Skeletal muscle tissue (tissue), 4 donors: Measurements from ENCODE around the gene SYTL3. TPM values are rescaled to one million over a fixed set of nuclear protein-coding genes. Genes with fewer than 3 reads are reported as not detected.
"Not testable (repeated sequence)": the region's sequence is repeated elsewhere in the genome, so short reads cannot be mapped to it uniquely, and the experiment has no call there.

ENCODE experiments used
- H3K27ac ChIP-seq: one replicate; pipeline ENCODE4 v1.7.0; 2013; ENCODE audit warnings: mild to moderate bottlenecking, low read depth, low read length, inconsistent platforms
- H3K27me3 ChIP-seq, 3 donors: one replicate each; pipeline ENCODE4 v1.7.0; 2013; ENCODE audit warnings: low read length in 3 of 3; ENCODE audit not compliant: control insufficient read depth in 3 of 3, insufficient read depth in 3 of 3
- H3K36me3 ChIP-seq, 3 donors: one replicate each; pipeline ENCODE4 v1.7.0; 2013; ENCODE audit warnings: low read length in 3 of 3; ENCODE audit not compliant: control insufficient read depth in 3 of 3, insufficient read depth in 3 of 3
- H3K4me1 ChIP-seq, 3 donors: one replicate each; pipeline ENCODE4 v1.7.0; 2013; ENCODE audit warnings: low read length in 3 of 3, mild to moderate bottlenecking in 3 of 3; ENCODE audit not compliant: control insufficient read depth in 3 of 3, insufficient read depth in 3 of 3
- H3K4me3 ChIP-seq, 3 donors: one replicate each; pipeline ENCODE4 v1.7.0; 2013; ENCODE audit warnings: low read length in 3 of 3
- H3K9ac ChIP-seq, 3 donors: one replicate each; pipeline ENCODE4 v1.7.0; 2013; ENCODE audit warnings: low read length in 3 of 3, mild to moderate bottlenecking in 3 of 3, moderate library complexity in 2 of 3, low read depth in 1 of 3
- H3K9me3 ChIP-seq, 3 donors: one replicate each; pipeline ENCODE4 v1.7.0; 2013; ENCODE audit warnings: low read length in 3 of 3; ENCODE audit not compliant: control insufficient read depth in 3 of 3
- total RNA-seq: library from RNA; depleted of rRNA; stranded (reverse); fragments of >200 nt; gene quantifications from one replicate; pipeline ENCODE4 v1.2.3, GENCODE V29; 2014
- donor health status: Osteomylitis.

The SYTL3 gene
- total RNA-seq, 1 donor from 2014 or later, result 5.7 TPM

DNA sequence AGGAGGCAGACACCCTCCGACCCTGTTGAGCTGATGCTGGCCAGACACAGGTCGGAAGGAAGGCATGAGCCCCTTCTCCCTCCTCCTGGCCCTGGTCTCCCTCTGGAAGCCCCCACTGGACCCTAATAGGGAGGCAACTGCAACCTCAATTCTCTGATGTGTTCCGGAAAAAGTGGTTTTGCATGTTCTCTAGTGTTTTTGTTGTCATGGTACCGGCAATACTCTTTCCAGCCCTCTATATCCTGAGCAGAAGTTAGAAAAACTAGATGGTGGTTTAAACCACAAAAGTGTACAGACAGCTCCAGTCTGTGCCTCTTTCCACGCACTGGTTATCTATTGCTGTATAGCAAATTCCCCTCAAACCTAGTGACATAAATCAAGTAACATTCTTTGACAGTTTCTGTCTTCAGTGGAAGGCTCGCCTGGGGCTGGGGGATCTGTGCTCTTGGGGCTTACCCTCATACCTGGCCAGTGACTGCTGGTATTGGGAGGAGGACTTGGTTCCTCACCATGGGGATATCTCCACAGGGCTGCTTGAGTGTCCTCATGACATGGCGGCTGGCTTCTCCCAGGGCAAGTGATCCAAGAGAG is 37.0 kb downstream of the SYTL3 start:
- Histone ChIP-seq H3K9ac (no peak overlapping the region), H3K4me1 (peaks cover 3 to 4% (median 3%) of the 10 kb centered on the region in 3 donors), H3K27ac (no peak overlapping the region), H3K27me3 (no peaks in the 10 kb centered on the region), H3K4me3 (no peak overlapping the region), H3K36me3 (peaks cover 0 to 5% (median 0%) of the 10 kb centered on the region in 3 donors), H3K9me3 (no peaks in the 10 kb centered on the region)

DNA sequence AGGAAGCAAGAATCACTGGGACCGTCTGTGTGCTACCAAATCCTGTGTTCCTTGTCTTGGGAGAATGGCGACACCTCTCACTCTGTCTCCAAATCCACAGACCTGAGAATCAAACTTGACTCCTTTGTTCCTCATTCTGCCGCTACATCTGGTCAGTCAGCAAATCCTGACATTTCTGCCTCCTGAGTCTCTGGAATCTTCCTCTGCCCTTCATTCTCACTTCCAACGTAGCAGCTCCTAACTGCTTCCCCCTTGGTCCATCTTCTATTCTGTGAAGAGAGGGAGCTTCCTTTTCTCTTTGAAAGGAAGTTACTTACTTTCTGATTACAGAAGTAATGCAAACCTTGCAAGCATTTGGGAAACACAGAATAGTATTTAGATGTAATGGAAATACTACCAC is 37.7 kb downstream of the SYTL3 start:
- no peak overlapping the region for H3K27ac ChIP-seq

DNA sequence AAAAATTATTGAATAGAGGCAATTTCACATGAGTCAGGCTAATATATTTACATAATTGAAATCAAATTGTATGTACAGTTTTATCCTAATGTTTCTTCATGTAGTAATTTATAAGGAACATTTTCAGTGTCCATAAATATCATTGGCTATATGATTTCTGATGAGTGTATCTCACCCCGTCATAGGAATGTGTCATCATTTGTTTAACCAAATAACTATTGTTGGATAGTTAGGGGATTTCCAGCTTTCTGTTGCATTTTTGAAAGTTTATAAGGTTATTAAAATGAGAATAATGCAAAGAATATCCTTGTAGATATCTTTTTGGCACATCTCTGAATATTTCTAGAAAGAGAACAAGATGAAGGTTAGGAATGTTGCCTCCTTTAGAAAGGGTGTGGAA is 39.0 kb downstream of the SYTL3 start:
- Histone ChIP-seq H3K4me1 (peaks cover 3 to 4% (median 3%) of the 10 kb centered on the region in 3 donors), H3K9me3 (no peaks in the 10 kb centered on the region), H3K27me3 (no peaks in the 10 kb centered on the region), H3K27ac (no peak overlapping the region), H3K36me3 (peaks cover 0 to 1% (median 0%) of the 10 kb centered on the region in 3 donors), H3K4me3 (no peak overlapping the region), H3K9ac (no peak overlapping the region)

More for the DNA sequence above, 37.7 kb downstream of the SYTL3 start:
- Histone ChIP-seq H3K27me3 (no peaks in the 10 kb centered on the region), H3K9ac (no peak overlapping the region), H3K36me3 (peaks cover 0 to 5% (median 0%) of the 10 kb centered on the region in 3 donors), H3K9me3 (no peaks in the 10 kb centered on the region), H3K4me3 (no peak overlapping the region), H3K4me1 (peaks cover 3 to 4% (median 3%) of the 10 kb centered on the region in 3 donors)

DNA sequence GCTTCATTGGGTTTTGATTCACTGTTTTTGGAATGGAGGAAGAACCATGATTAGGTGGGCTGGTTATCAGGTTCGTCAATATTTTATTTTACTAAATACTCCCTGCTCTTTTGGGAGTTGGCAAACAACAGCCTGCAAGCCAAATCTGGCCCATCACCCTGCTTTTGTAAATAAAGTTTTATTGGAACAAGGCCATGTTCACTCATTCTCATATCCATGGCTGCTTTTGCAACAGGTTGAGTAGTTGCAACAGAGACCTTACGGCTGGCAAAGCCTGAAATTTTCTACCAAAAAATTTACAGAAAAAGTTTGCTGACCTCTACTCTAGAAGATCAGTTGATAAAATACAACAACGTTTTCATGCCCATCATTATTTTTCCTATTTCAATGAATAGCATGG is 45.1 kb downstream of the SYTL3 start:
- no peaks in the 10 kb centered on the region for H3K27me3 ChIP-seq
- no peak overlapping the region for H3K27ac ChIP-seq
- H3K36me3 ChIP-seq, result no peaks in the 10 kb centered on the region
- H3K4me1 ChIP-seq, result no peaks in the 10 kb centered on the region
- no peak overlapping the region for H3K9ac ChIP-seq
- H3K4me3 ChIP-seq, result no peak overlapping the region
- H3K9me3 ChIP-seq, result no peaks in the 10 kb centered on the region

DNA sequence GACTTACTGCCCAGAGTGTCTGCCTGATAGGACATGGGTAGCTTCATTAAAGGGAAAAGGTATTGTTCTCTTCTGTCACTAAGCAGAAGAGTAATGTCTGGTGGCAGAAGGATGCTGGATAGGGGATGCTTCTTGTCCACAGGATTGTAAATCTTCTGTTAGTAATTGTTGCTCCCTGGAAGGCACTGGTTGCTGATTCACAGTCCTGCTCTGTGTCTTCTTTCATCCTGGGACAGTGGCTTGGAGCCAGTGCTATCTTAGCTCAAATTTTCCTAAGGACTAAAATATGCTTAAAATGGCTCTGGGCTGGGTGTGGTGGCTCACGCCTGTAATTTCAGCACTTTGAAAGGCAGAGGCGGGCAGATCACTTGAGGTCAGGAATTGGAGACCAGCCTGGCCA is 48.0 kb downstream of the SYTL3 start:
- H3K9ac ChIP-seq, result no peak overlapping the region
- no peak overlapping the region for H3K27ac ChIP-seq
- no peak overlapping the region for H3K4me3 ChIP-seq
- no peaks in the 10 kb centered on the region for H3K9me3 ChIP-seq
- H3K36me3 ChIP-seq, result no peaks in the 10 kb centered on the region
- no peaks in the 10 kb centered on the region for H3K27me3 ChIP-seq
- no peaks in the 10 kb centered on the region for H3K4me1 ChIP-seq

DNA sequence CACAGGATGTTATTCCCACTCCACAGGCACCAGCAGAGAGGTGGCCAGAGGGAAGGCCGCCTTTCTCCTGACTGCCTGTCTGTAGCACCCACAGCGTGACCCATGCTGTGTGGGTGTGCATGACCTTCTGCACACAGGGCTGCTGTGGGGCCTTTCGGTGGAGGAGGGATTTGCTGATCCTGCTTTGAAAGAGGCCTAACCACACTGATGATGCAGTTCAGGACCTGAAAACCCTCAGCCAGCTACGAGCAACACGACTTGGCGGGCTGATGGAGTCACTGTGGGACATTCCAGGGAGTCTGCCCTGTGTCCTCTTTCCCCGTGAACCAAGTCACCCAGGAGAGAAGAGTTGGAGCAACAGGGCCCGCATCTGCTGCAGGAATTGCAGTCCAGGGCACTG is 49.1 kb downstream of the SYTL3 start:
- H3K9me3 ChIP-seq, result no peaks in the 10 kb centered on the region
- H3K4me1 ChIP-seq, result peaks cover 0 to 3% (median 2%) of the 10 kb centered on the region in 3 donors
- H3K4me3 ChIP-seq, result no peak overlapping the region
- H3K27ac ChIP-seq, result no peak overlapping the region
- H3K27me3 ChIP-seq, result no peaks in the 10 kb centered on the region
- no peak overlapping the region for H3K9ac ChIP-seq
- no peaks in the 10 kb centered on the region for H3K36me3 ChIP-seq

DNA sequence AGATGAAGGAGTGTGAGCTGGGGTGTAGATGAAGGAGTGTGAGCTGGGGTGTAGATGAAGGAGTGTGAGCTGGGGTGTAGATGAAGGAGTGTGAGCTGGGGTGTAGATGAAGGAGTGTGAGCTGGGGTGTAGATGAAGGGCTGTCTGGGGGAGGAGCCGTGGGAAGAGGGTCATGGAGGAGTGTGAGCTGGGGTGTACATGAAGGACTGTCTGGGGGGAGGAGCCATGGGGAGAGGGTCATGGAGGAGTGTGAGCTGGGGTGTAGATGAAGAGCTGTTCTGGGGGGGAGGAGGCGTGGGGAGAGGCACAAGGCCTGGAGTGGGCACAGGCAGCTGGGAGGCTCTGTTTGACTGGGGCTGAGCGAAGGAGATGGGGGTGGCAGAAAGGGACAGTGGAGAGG is 51.4 kb downstream of the SYTL3 start:
- H3K4me3 ChIP-seq, H3K9me3 ChIP-seq, H3K36me3 ChIP-seq, H3K27me3 ChIP-seq, H3K9ac ChIP-seq, H3K27ac ChIP-seq: not testable (repeated sequence)
- H3K4me1 ChIP-seq, result peaks cover 10 to 14% (median 11%) of the 10 kb centered on the region in 3 donors

DNA sequence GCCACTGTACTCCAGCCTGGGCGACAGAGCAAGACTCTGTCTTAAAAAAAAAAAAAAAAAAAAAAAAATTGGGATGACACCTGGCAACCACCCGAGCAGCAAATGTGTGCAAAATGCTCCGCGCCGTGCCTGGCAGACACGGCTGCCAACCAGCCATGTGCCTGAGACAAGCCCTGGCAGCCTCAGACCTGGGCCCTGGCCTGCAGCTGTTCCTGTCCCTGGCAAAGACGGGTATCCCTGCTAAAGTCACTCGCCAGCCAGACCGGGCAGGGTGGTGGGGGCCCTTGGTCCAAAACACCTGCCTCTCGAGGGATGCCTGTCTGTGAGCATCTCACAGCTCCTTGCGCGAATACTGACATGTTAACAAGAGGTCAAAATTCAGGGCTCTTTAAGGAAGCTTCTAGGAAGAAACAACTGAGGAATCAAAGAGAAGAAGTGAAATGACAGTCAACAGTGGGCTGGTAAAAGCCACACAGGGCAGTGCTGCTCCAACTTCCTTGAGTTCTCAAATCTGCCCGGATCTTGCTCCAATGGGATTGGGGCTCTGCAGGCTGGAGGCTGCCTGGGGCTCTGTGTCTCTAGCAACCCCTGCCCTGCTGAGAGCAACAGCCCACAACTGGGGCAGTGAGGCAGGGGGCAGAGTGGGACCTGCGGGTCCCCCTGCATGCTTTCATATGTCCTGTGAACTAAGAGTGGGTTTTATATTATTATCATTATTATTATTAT is 53.4 kb downstream of the SYTL3 start:
- H3K4me3 ChIP-seq, result no peak overlapping the region
- H3K9ac ChIP-seq, result no peak overlapping the region
- no peaks in the 10 kb centered on the region for H3K27me3 ChIP-seq
- peaks cover 11 to 15% (median 13%) of the 10 kb centered on the region in 3 donors for H3K4me1 ChIP-seq
- no peaks in the 10 kb centered on the region for H3K36me3 ChIP-seq
- no peak overlapping the region for H3K27ac ChIP-seq
- H3K9me3 ChIP-seq, result no peaks in the 10 kb centered on the region

DNA sequence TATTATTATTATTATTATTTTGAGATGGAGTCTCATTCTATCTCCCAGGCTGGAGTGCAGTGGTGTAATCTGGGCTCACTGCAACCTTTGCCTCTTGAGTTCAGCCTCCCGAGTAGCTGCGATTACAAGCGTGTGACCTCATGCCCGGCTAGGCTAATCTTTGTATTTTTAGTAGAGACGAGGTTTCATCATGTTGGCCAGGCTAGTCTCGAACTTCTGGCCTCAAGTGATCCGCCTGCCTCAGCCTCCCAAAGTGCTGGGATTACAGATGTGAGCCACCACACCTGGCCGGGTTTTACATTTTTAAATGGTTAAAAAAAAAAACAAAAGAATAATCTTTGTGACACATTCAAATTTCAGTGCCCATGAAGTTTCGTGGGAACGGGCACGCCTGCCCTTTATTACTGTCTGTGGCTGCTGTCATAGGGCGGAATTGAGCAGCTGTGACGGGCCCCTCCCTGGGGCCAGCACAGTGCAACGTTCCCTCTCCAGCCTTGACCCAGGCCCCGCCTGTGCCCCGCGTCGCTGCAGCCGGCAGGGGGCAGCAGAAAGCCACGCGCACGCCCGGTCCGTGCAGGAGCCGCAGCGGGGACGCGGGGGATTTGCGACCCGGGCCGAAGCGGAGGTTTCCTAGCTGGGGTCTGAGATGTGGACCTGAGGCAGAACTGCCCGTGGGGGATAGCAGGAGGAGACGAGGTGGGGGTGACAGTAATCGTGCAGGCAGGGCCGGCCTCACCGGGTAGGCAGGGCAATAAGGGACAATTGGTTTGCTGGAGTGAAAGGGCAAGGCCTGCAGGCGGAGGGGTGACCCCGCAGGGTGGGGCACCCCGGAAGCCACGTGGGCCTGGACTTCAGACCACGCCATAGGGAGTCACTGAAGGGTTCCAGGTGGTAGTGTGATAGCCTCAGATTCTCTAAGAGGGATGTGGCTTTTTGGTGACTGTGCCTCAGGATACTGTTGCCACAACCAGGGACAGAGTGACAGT is 54.3 kb downstream of the SYTL3 start:
- Histone ChIP-seq H3K36me3 (no peaks in the 10 kb centered on the region), H3K9me3 (no peaks in the 10 kb centered on the region), H3K27ac (no peak overlapping the region), H3K4me3 (peak overlapping the region; percentile 56 to 74 (median 57)), H3K4me1 (peaks cover 11 to 15% (median 13%) of the 10 kb centered on the region in 3 donors), H3K9ac (peak overlapping the region; percentile 32 to 71 (median 57)), H3K27me3 (no peaks in the 10 kb centered on the region)
